ENCODE data around the gene CELSR1.
A peak's percentile ranks its signal among the peaks of the same experiment; 100 is the strongest.

CELSR1 gene

GRCh38 chr22:46458525-46458924 is 78.9 kb downstream of the CELSR1 start:
- no peak for DNase-seq (ENCODE audit: low read depth)

- peak; percentile 93 for DNase-seq (ENCODE audit: low read depth)
Observed at GRCh38 chr22:46457502-46458488, 79.6 kb downstream of the CELSR1 start.

GRCh38 chr22:46456818-46457163 is 80.6 kb downstream of the CELSR1 start:
- DNase-seq (ENCODE audit: low read depth): no peak

GRCh38 chr22:46455446-46455845 is 82.0 kb downstream of the CELSR1 start:
- DNase-seq (ENCODE audit: low read depth): no peak

GRCh38 chr22:46454504-46455269 is 82.7 kb downstream of the CELSR1 start:
- DNase-seq (ENCODE audit: low read depth): peak; percentile 77

- DNase-seq (ENCODE audit: low read depth): no peak
Observed at GRCh38 chr22:46453829-46454503, 83.5 kb downstream of the CELSR1 start.

- DNase-seq (ENCODE audit: low read depth): no peak
Observed at GRCh38 chr22:46453006-46453828, 84.2 kb downstream of the CELSR1 start.

- DNase-seq (ENCODE audit: low read depth): no peak
Observed at GRCh38 chr22:46452195-46453005, 85.0 kb downstream of the CELSR1 start.

GRCh38 chr22:46451741-46452140 is 85.7 kb downstream of the CELSR1 start:
- no peak for DNase-seq (ENCODE audit: low read depth)

- no peak for DNase-seq (ENCODE audit: low read depth)
Observed at GRCh38 chr22:46450931-46451561, 86.4 kb downstream of the CELSR1 start.

GRCh38 chr22:46449974-46450745 is 87.3 kb downstream of the CELSR1 start:
- no peak for DNase-seq (ENCODE audit: low read depth)

- DNase-seq (ENCODE audit: low read depth): no peak
Observed at GRCh38 chr22:46449116-46449691, 88.2 kb downstream of the CELSR1 start.

GRCh38 chr22:46448333-46448732 is 89.1 kb downstream of the CELSR1 start:
- DNase-seq (ENCODE audit: low read depth): no peak

- no peak for DNase-seq (ENCODE audit: low read depth)
Observed at GRCh38 chr22:46447906-46448305, 89.5 kb downstream of the CELSR1 start.

GRCh38 chr22:46446799-46447198 is 90.6 kb downstream of the CELSR1 start:
- no peak for DNase-seq (ENCODE audit: low read depth)

- DNase-seq (ENCODE audit: low read depth): no peak
Observed at GRCh38 chr22:46445771-46446420, 91.5 kb downstream of the CELSR1 start.

- peak; percentile 14 for DNase-seq (ENCODE audit: low read depth)
Observed at GRCh38 chr22:46444390-46444854, 93.0 kb downstream of the CELSR1 start.

GRCh38 chr22:46443850-46444389 is 93.5 kb downstream of the CELSR1 start:
- DNase-seq (ENCODE audit: low read depth): no peak
